Measurements from ENCODE around the gene EIPR1.

GRCh38 chr2:3376821-3377220 lies 797 bp downstream of the EIPR1 start:
- TF ChIP-seq EZH2 (IDR thresholded peaks at IDR 0.05) (no peak), POLR2AphosphoS5 (IDR thresholded peaks at IDR 0.05; ENCODE audit: borderline replicate concordance, low read depth, low read length) (no peak), FOXP2 (optimal IDR thresholded peaks at IDR 0.05; ENCODE audit: control extremely low read depth, extremely low read length, insufficient read depth) (no peak)

Data from SK-N-MC (cell line).